ENCODE data around the gene PLIN3. TPM values are rescaled to one million over a fixed set of nuclear protein-coding genes. Genes with fewer than 3 reads are reported as not detected.

The PLIN3 gene
- polyA plus RNA-seq, 1 donor (not counting 4 experiments of a cell fraction or from before 2014, with no cell fraction given), result 70.7 TPM

DNA sequence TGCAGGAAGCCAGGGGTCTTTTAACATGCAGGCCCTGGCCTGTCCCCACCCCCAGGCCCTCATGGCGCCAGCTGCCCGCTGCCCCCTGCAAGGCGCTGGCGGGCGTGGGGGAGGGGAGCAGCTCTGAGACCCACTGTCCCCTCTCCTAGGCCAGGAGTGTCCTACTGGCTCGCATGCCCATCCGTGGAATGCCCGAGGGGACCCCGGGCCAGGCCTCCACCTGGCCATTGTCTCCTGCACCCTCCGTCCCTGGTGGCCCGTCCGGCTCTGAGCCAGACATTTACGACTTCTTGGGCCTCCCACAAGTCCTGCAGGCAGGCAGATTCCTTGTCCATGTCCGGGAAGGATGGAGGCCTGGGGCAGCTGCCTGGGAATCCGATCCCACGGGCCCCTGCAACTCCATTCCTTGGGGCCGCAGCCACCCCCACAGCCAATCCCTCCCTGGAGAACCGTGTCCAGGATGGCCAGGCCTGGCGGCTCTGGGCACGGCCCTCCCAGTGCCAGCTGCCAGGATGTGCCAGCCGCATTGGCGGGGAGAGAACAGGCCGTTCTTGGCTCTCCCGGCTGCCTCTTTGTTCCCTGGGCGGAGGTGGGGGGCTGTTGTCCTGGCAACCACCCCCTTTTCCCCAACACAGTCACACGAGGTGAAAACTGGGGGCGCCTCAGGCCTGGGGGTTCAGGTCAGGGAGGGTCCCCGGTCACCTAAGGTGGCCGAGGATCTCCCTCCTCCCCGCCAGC lies 10.5 kb upstream of the PLIN3 start:
- Histone ChIP-seq H4K20me1 (ENCODE audit: control insufficient read depth, extremely low read depth, insufficient read depth, low read length) (no peaks in the 10 kb centered on the region), H3K4me1 (ENCODE audit: control insufficient read depth, extremely low read depth, insufficient read depth, low read length) (no peaks in the 10 kb centered on the region), H3K9me3 (ENCODE audit: control insufficient read depth, low read depth, low read length) (no peaks in the 10 kb centered on the region), H3K79me2 (ENCODE audit: control insufficient read depth, insufficient read depth, low read length) (no peaks in the 10 kb centered on the region), H3K27ac (ENCODE audit: control insufficient read depth, insufficient read depth, low read length) (no peak overlapping the region), H3K27me3 (ENCODE audit: control insufficient read depth, extremely low read depth, insufficient read depth, low read length) (no peaks in the 10 kb centered on the region), H3K4me3 (ENCODE audit: control insufficient read depth in 2 of 3, extremely low read depth in 1 of 3, insufficient read depth in 2 of 3, low read depth in 1 of 3, low read length in 3 of 3) (no peak overlapping the region), H3K9ac (ENCODE audit: control insufficient read depth, extremely low read depth, insufficient read depth, low read length) (no peak overlapping the region), H3K9me1 (ENCODE audit: control insufficient read depth, extremely low read depth, insufficient read depth, low read length) (no peaks in the 10 kb centered on the region), H3K36me3 (ENCODE audit: control insufficient read depth in 2 of 2, extremely low read depth in 1 of 2, insufficient read depth in 2 of 2, low read length in 2 of 2) (no peaks in the 10 kb centered on the region), H2AFZ (ENCODE audit: control insufficient read depth, low read length) (peak overlapping the region; percentile 37), H3K4me2 (ENCODE audit: control insufficient read depth, extremely low read depth, insufficient read depth, low read depth, low read length) (no peak overlapping the region)
- no peak for DNase-seq (ENCODE audit: low read depth, low spot score)
- no peak for TF ChIP-seq CTCF (optimal IDR thresholded peaks at IDR 0.05 in 1 of 3, IDR thresholded peaks at IDR 0.05 in 1 of 3, conservative IDR thresholded peaks at IDR 0.05 in 1 of 3; ENCODE audit: extremely low read depth in 1 of 3, insufficient read depth in 2 of 3, low read length in 3 of 3)
- TF ChIP-seq EZH2 (IDR thresholded peaks at IDR 0.05; ENCODE audit: low read length), result no peak
- FAIRE-seq, result no peak
- dilution Hi-C loops (cut with MboI; ENCODE audit: extremely low pct_ligation_motif_present, low sequenced_read_pairs), result no loop called here

GRCh38 chr19:4873930-4874329 lies 6.5 kb upstream of the PLIN3 start:
- H3K27ac ChIP-seq (ENCODE audit: control insufficient read depth, insufficient read depth, low read length), result no peak overlapping the region
- FAIRE-seq (no peak), DNase-seq (ENCODE audit: low read depth, low spot score) (no peak)
- no peaks in the 10 kb centered on the region for H3K79me2 ChIP-seq (ENCODE audit: control insufficient read depth, insufficient read depth, low read length)
- TF ChIP-seq EZH2 (IDR thresholded peaks at IDR 0.05; ENCODE audit: low read length) (no peak), CTCF (optimal IDR thresholded peaks at IDR 0.05 in 1 of 3, IDR thresholded peaks at IDR 0.05 in 1 of 3, conservative IDR thresholded peaks at IDR 0.05 in 1 of 3; ENCODE audit: extremely low read depth in 1 of 3, insufficient read depth in 2 of 3, low read length in 3 of 3) (no peak)
- no peak overlapping the region for H3K4me3 ChIP-seq (ENCODE audit: control insufficient read depth in 2 of 3, extremely low read depth in 1 of 3, insufficient read depth in 2 of 3, low read depth in 1 of 3, low read length in 3 of 3)
- no peaks in the 10 kb centered on the region for H3K27me3 ChIP-seq (ENCODE audit: control insufficient read depth, extremely low read depth, insufficient read depth, low read length)
- H4K20me1 ChIP-seq (ENCODE audit: control insufficient read depth, extremely low read depth, insufficient read depth, low read length), result no peaks in the 10 kb centered on the region
- no peaks in the 10 kb centered on the region for H3K9me3 ChIP-seq (ENCODE audit: control insufficient read depth, low read depth, low read length)
- H3K9me1 ChIP-seq (ENCODE audit: control insufficient read depth, extremely low read depth, insufficient read depth, low read length), result no peaks in the 10 kb centered on the region
- no peak overlapping the region for H3K4me2 ChIP-seq (ENCODE audit: control insufficient read depth, extremely low read depth, insufficient read depth, low read depth, low read length)
- H2AFZ ChIP-seq (ENCODE audit: control insufficient read depth, low read length), result no peak overlapping the region
- no peaks in the 10 kb centered on the region for H3K36me3 ChIP-seq (ENCODE audit: control insufficient read depth in 2 of 2, extremely low read depth in 1 of 2, insufficient read depth in 2 of 2, low read length in 2 of 2)
- H3K9ac ChIP-seq (ENCODE audit: control insufficient read depth, extremely low read depth, insufficient read depth, low read length), result no peak overlapping the region
- dilution Hi-C loops (cut with MboI; ENCODE audit: extremely low pct_ligation_motif_present, low sequenced_read_pairs), result no loop called here
- H3K4me1 ChIP-seq (ENCODE audit: control insufficient read depth, extremely low read depth, insufficient read depth, low read length), result peaks cover 14% of the 10 kb centered on the region

All from keratinocyte (primary cell).